Central memory CD4-positive, alpha-beta T cell (primary cell): ENCODE measurements around the gene DISC1.
A peak's percentile ranks its signal among the peaks of the same experiment; 100 is the strongest.
"Not testable (repeated sequence)": the region's sequence is repeated elsewhere in the genome, so short reads cannot be mapped to it uniquely, and the experiment has no call there.

ENCODE experiments used
- DNase-seq: peaks from one replicate; pipeline ENCODE4 v3.0.0; 2022
- total RNA-seq, 3 experiments: gene quantifications; one replicate each; lab custom pipeline; 2026; lab: John Stamatoyannopoulos, UW

The DISC1 gene
- total RNA-seq = 0.39 to 18.1 (median 10.5) reads per million in 3 experiments

GRCh38 chr1:231626535-231626950 is at the start of gene DISC1:
DISC1 (plus strand) TSS chr1:231626790; CDS start chr1:231626868, 78 bp downstream.
- DNase-seq = peak; percentile 62

GRCh38 chr1:231576804-231577718 is 49.5 kb upstream of the DISC1 start:
- no peak for DNase-seq

GRCh38 chr1:231580874-231581273 is 45.7 kb upstream of the DISC1 start:
- no peak for DNase-seq

- DNase-seq = no peak
Measured at GRCh38 chr1:231581859-231582258, 44.7 kb upstream of the DISC1 start.

- DNase-seq = no peak
Measured at GRCh38 chr1:231583376-231583775, 43.2 kb upstream of the DISC1 start.

GRCh38 chr1:231584117-231584516 is 42.5 kb upstream of the DISC1 start:
- DNase-seq = no peak

GRCh38 chr1:231584921-231585320 is 41.7 kb upstream of the DISC1 start:
- DNase-seq = no peak

- DNase-seq = peak; percentile 24
Measured at GRCh38 chr1:231590453-231591198, 36.0 kb upstream of the DISC1 start.

GRCh38 chr1:231591466-231591865 is 35.1 kb upstream of the DISC1 start:
- no peak for DNase-seq

- DNase-seq = no peak
Measured at GRCh38 chr1:231592809-231593208, 33.8 kb upstream of the DISC1 start.

GRCh38 chr1:231593264-231593663 is 33.3 kb upstream of the DISC1 start:
- DNase-seq = not testable (repeated sequence)

- no peak for DNase-seq
Measured at GRCh38 chr1:231594123-231594522, 32.5 kb upstream of the DISC1 start.

- no peak for DNase-seq
Measured at GRCh38 chr1:231594749-231595148, 31.8 kb upstream of the DISC1 start.

GRCh38 chr1:231596337-231596791 is 30.2 kb upstream of the DISC1 start:
- no peak for DNase-seq

- no peak for DNase-seq
Measured at GRCh38 chr1:231597971-231598370, 28.6 kb upstream of the DISC1 start.

GRCh38 chr1:231600458-231600976 is 26.1 kb upstream of the DISC1 start:
- DNase-seq = no peak

- DNase-seq = no peak
Measured at GRCh38 chr1:231601824-231602672, 24.5 kb upstream of the DISC1 start.

- DNase-seq = no peak
Measured at GRCh38 chr1:231602673-231602984, 24.0 kb upstream of the DISC1 start.

GRCh38 chr1:231603598-231604275 is 22.9 kb upstream of the DISC1 start:
- DNase-seq = peak; percentile 55

GRCh38 chr1:231604276-231604621 is 22.3 kb upstream of the DISC1 start:
- DNase-seq = no peak

GRCh38 chr1:231605149-231606100 is 21.2 kb upstream of the DISC1 start:
- no peak for DNase-seq
